GM18526 (cell line): ENCODE results near the gene PTK6.

Source experiments
- POLR2A ChIP-seq: IDR thresholded peaks from 3 replicates; pipeline ENCODE4 v1.6.1; 2011; ENCODE audit not compliant: insufficient read length; ENCODE audit errors: extremely low read depth

Gene PTK6

DNA sequence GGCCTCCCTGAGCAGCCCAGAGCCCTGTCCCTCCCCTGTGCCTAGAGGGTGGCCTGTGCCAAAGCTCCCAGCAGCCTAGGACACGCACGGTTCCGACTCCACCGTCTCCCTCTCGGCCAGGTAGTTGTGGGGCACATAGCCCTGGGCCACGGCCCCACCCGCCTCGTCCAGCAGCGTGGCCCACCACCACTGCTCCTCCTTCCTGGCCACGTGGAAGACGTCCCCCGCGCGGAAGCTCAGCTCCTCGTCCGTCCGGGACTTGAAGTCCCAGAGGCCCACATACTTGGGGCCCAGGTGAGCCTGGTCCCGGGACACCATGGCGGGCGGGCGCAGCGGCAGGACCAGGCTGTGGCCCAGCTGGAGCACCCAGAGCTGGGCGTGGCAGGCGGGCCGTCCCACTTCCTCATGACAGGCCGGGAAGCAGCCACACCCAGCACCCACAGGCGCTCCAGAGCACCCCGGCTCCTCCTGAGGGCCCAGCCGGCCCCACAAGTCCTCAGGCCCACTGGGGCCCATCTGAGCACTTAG lies at the start of gene PTK6:
PTK6 (minus strand) TSS at position 380 of the 528 bp plus-strand sequence; CDS start at position 318, 62 bp downstream.
- TF ChIP-seq POLR2A, result no peak

DNA sequence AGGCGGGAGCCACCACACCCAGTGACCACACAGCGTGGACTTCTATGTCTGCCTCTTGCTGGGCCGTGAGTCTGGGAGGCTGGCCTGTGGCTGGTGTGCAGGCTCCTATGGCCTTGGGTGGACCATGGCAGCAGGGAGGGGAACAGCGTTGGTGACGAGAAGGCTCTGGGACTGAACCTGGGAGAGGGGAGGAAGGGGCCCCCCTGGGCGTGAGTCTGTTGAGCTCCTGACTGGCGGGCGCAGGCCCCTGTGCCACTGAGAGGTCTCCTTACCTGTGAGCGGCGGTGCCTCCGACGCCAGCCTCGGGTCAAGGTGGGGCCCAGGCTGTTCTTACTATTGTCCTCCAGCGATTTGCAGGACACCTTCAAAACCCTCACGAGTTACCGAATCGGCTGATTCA lies 49.6 kb upstream of the PTK6 start:
- no peak for TF ChIP-seq POLR2A

DNA sequence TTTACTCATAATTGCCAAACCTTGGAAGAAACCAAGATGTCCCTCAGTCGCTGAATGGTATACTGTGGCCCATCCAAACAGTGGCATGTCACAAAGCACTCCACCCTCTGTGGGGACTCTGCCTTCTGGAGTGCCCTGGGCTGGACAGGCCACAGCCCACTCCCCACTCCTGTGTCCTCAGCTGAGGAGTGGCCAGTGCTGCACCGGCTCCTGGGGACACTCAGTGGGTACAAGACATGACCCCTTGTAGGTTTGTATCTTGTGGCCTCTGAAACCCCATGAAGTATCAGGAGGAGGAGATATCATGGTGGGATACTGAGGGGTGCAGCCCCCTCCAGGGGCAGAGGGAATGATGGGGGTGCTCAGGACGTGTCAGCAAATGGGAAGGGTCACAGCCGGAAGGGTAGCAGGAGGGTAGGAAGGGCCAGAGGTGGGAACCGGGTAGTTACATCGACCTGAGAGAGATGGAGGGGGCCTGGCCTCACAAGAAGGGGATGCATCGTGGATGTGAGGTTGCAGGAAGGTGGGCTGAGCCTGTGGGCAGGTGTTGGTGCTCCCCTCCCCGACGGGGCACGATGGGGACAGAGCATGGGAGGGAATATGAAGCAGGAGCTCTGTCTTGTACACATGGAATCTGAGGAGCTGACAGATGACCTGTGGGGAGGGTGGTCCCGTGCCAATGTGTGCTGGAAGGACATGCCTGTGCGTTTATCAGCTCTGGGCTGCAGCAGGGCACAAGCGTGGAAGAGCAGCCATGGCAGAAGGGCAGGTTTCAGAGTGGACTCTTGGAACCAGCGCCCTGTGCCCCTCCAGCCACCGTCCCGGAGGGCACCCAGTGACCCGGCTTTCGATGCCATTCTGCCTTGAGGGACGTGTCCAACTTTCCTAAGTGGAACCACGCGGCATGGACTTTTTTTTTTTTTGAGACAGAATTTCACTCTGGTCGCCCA lies 48.7 kb upstream of the PTK6 start:
- no peak for TF ChIP-seq POLR2A

DNA sequence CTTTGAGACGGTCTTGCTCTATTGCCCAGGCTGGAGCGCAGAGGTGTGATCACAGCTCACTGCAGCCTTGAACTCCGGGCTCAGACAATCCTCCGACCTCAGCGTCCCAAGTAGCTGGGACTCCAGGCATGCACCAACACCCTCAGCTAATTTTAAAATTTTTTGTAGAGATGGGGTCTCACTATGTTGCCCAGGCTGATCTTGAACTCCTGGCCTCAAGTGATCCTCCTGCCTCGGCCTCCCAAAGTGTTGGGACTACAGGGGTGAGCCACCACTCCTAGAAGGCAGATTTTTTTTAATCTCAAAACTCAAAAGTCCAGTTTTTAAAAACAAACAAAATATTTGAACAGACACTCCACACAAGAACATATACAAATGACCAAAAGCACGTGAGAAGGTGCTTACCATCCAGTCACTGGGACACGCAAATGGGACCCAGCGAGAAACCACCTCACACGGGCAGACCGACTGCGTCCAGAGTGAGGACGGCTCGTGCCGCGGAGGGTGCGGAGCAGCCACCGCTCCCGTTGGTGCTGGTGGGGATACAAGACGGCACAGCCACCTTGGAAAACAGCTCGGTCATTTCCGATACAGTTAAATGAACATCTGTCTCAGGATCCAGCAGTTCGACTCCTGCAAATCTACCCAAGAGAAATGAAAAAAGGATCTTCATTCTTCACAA lies 45.3 kb upstream of the PTK6 start:
- no peak for TF ChIP-seq POLR2A

DNA sequence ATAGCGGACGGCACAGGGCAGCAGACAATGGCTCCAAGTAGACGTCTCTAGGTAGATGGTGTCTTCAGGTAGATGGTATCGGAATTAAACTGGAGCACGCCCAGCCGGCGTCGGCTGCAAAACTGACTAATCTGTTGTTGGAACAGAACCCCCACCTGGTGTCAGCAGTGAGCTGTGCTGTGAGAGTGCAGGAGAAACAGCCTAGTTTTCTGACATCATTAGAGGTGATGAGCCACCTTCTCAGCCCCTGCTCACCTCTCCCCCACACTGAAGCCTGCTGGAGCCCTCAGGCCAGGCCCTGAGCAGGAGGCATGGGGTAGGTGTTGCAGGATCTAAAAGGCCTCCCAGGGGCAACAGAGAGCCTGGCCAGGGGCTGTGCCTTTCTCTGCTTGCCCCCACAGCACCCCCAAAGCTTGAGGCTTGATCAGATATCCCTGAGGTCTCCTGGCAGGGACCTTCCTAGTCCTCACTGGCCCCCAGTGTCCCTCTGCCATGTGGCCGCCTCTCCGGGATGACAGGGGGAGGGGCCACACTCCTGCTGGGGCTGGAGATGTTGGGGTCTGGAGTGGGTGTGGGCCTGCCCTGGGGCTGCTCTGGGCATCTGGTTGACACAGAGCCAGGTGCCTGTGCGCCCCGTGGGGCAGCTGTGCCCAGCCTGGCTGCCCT lies 43.8 kb upstream of the PTK6 start:
- no peak for TF ChIP-seq POLR2A

DNA sequence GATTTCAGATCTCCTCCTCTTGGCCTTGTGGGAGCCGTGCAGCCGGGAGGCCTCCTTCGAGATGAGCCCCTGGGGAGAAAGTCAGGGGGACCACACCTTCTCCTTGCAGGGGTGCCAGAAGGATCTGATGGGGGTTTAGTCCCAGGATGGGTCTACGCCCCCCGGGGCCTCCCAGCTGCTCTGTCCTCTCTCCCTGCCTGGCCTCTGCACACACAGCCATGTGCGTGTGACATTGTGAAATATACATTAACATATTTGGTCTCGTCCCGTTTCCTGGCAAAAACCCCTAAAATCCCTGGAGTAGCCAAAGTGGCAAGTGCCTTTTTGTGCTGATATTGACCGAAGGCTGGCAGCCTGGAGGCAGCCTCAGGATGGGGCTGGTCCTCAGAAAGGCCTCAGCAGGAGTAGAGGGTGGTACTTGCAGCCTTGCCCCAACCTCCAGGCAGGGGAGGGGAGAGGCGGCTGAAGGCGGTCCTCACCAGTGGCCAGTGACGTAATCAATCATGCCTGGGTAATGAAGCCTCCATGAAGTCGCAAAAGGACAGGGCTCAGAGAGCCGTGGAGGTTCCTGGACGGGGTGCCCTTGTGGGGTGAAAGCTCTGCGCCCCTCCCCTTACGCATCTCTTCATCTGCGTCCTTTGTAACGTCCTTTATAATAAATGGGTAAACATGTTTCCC lies 42.0 kb upstream of the PTK6 start:
- TF ChIP-seq POLR2A, result no peak

DNA sequence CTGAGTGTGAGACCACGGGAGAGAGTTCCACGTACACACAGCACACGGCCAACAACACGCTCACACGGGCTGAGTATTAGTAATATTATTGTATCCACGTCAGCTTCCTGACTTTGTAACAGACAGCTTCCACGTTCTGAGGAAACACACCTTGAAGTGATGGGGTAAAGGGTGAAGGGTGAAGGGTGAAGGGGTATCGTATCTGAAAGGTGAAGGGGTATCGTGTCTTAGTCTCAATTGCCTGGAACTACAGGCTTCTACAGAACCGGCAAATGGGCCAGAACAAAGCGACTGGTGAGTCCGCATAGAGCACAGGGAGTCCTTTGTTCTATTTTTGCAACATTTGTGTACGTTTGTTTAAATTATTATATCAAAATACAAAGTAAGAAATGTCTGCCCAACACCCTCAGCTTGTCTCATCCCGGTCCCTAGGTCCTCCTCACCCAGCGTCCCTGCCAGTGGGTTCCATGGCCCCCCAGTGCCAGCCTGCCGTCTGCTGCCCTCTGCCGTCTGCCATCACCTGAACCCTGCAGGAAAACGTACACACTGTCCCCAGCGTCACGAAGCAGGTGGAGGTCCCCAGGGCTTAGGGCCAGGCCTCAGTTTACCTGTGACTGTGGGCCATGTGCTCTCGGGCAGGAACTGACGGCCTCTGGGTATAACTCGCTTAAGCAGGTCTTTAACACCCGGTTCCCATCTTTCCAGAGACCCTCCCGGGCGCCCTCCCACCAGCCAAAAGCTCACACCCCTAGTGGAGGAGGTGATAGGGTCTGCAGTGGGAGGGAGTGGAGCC lies 41.2 kb upstream of the PTK6 start:
- no peak for TF ChIP-seq POLR2A

DNA sequence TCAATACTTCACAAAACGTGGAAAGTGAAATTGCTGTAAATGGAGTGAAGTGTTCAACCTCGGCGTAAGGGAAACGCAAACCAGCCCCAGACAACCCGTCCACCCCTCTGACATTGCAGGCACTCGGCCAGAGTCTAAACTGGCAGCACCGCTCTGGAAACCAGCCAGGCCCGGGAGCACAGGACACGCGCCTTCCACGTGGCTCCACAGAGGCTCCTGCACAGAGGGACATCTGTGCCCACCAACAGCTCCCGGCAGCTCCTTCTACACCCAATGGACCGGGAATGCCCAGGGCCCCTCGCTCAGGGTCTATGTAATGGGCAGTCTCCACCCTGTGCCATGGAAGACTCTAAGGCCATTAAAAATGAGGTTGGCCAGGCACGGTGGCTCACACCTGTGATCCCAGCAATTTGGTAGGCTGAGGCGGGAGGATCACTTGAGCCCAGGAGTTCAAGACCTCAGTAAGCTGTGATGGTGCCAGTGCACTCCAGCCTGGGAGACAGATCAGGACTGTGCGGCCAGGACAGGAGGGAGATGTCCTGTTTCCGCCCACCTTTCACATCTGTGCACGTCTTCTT lies 40.2 kb upstream of the PTK6 start:
- no peak for TF ChIP-seq POLR2A

DNA sequence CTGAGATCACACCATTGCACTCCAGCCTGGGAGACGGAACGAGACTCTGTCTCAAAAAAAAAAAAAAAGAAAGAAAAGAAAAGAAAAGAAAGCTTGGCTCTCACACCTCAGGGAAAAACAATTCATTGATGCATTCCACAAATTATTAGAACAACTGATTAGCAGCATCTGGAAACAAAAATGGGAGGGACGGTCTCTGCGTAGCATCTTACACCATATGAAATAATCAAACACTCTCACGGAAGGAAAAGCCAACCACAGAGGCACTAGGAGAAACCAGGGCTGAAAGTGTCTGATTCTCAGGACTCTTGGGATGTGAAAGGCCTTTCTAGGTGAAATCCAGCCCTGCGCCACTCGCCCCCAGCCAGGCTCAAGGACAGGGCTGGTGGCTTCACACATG lies 39.1 kb upstream of the PTK6 start:
- no peak for TF ChIP-seq POLR2A

DNA sequence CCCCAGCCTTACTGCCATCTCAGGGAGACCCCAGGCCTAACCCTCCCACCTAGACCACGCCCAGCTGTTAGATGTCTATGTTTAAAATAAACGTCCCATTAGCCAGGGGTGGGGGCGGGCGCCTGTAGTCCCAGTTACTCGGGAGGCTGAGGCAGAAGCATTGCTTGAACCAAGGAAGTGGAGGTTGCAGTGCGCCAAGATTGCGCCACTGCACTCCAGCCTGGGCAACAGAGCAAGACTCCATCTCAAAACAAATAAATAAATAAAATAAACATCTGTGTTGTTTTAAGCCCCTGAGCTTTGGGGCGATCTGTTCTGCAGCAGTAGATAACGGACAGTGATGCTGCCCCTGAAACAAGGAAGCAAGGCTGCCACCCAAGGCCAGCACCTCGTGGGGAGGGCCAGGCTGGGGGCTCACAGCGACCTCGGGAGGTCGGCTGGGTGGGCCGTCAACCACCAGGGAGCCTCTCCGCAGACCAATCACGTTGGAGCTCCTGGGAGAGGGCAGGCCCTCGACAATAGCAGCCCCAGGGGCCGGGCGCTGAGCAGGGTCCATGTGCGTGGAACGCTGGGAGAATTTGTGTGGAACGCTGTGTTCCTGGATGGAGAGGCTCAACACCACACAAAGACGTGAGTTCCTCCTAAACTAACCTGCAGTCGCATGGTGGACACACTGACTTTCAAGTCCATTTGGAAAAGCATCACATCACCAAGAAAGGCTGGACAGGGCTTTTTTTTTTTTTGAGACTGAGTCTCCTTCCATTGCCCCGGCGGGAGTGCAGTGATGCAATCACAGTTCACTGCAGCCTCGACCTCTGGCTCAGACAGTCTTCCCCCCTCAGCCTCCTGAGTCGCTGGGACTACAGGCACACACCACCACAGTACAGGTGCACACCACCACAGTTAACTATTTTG lies 37.9 kb upstream of the PTK6 start:
- TF ChIP-seq POLR2A, result no peak

DNA sequence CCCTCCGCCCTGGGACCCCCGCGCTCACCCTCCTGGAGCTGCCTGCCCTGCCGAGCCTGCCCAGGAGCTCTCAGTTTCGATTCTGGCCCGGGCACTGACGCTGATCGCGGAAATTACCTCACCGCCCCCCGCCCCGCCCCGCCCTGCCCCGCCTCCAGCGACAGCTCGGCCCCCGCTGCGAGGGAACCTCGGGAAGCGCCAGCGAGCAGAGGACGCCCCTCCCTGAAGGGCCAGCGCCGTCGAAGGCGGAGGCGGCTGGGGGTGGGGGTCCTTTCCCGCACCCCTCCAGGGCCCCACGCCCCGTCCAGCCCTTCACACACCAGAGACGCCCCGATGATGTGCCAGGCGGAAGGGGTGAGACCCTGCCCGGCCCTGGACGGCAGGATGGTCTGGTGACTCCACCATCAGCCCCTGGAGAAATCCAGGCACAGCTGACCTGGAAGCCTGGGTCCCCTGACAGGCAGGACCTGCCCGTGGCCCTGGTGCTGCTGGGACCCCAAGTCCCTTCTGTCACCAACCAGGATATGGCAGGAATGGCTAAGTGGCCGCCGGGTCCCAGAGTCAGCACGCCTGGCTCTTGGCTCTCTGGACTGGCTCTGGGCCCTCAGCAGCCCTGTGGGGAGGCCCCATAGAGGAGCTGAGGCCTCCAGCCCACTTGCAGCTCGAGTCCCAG lies 37.1 kb upstream of the PTK6 start, which contains the start of gene HELZ2:
HELZ2 (minus strand) TSS at position 84 of the 673 bp plus-strand sequence. CDS start 1,854 bp downstream, outside the sequence.
- peak; percentile 56 for TF ChIP-seq POLR2A

DNA sequence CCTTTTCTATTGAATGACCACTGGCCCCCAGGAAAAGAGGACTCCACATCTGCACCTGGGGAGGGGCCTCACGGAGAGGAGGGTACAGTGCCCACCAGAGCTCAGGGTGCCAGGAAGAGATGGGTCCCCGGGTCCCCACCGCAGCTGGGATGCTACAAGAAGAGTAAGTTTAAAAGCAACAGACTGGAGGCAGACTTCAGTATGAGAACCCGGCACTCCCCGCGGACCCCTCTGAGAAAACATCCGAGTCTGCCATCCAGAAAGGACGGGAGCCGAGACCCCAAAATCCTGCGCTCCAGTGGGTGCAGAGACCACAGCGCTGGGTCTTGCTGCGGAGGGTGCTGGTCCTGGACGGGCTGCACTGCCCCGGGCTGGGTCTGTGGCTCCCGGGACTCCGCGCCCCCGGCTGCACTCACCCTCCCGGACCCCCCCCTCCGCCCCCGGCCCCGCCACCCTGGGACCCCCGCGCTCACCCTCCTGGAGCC lies 36.5 kb upstream of the PTK6 start:
- no peak for TF ChIP-seq POLR2A
